Measurements from ENCODE around the gene MBOAT2. TPM values are rescaled to one million over a fixed set of nuclear protein-coding genes. Genes with fewer than 3 reads are reported as not detected.
A peak's percentile ranks its signal among the peaks of the same experiment; 100 is the strongest.

The MBOAT2 gene
- total and polyA plus RNA-seq, 2 experiments from 2014 or later = 15.9 to 22.7 TPM

DNA sequence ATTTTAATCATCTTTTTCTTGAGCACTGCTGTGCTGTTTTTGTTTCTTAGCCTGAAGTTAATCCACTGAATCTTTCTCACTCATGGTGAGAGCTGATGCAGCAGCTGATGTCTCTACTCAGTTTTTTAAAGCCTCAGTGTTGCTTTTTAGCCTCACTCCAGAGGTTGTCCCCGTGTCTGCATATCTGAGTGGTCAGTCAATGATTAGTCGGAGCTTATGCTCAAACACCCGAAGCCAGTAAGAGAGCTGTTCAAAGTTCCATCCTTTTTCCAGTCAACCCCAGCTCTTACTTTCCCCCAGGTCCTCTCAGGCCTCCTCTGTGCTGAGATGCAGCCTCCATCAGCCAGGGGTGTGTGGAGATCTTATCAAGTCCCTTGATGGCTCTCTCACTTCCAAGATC is 81.1 kb downstream of the MBOAT2 start:
- no peaks in the 10 kb centered on the region for H3K9me3 Mint-ChIP-seq
- H3K4me1 Mint-ChIP-seq = peaks cover 20% of the 10 kb centered on the region
- Histone ChIP-seq H3K9me2 (ENCODE audit: insufficient read depth) (no peaks in the 10 kb centered on the region), H4K20me1 (replicated peaks; ENCODE audit: insufficient read depth) (no peaks in the 10 kb centered on the region), H2AFZ (no peak overlapping the region), H3K4me1 (ENCODE audit: insufficient read depth) (peaks cover 6% of the 10 kb centered on the region; the same call in 1 of the 2 replicates), H3K36me3 (ENCODE audit: insufficient read depth) (no peaks in the 10 kb centered on the region), H3K27ac (ENCODE audit: low read depth) (no peak overlapping the region), H3K79me2 (replicated peaks; ENCODE audit: insufficient read depth) (no peaks in the 10 kb centered on the region), H3K4me2 (no peak overlapping the region), H3K4me3 (no peak overlapping the region), H3K27me3 (ENCODE audit: insufficient read depth) (no peaks in the 10 kb centered on the region), H3F3A (replicated peaks; ENCODE audit: low read depth) (no peaks in the 10 kb centered on the region)
- H3K27me3 Mint-ChIP-seq (ENCODE audit: insufficient read depth, low read depth, poor library complexity) = no peaks in the 10 kb centered on the region
- H3K36me3 Mint-ChIP-seq (ENCODE audit: low read depth) = peaks cover 4% of the 10 kb centered on the region; the same call in 1 of the 3 replicates
- no peak for TF ChIP-seq ZNF331 (CRISPR knock-in tag; IDR thresholded peaks at IDR 0.05; ENCODE audit: low read depth)
- TF ChIP-seq, protein P1, sequence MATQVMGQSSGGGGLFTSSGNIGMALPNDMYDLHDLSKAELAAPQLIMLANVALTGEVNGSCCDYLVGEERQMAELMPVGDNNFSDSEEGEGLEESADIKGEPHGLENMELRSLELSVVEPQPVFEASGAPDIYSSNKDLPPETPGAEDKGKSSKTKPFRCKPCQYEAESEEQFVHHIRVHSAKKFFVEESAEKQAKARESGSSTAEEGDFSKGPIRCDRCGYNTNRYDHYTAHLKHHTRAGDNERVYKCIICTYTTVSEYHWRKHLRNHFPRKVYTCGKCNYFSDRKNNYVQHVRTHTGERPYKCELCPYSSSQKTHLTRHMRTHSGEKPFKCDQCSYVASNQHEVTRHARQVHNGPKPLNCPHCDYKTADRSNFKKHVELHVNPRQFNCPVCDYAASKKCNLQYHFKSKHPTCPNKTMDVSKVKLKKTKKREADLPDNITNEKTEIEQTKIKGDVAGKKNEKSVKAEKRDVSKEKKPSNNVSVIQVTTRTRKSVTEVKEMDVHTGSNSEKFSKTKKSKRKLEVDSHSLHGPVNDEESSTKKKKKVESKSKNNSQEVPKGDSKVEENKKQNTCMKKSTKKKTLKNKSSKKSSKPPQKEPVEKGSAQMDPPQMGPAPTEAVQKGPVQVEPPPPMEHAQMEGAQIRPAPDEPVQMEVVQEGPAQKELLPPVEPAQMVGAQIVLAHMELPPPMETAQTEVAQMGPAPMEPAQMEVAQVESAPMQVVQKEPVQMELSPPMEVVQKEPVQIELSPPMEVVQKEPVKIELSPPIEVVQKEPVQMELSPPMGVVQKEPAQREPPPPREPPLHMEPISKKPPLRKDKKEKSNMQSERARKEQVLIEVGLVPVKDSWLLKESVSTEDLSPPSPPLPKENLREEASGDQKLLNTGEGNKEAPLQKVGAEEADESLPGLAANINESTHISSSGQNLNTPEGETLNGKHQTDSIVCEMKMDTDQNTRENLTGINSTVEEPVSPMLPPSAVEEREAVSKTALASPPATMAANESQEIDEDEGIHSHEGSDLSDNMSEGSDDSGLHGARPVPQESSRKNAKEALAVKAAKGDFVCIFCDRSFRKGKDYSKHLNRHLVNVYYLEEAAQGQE (IDR thresholded peaks at IDR 0.05; ENCODE audit: unreplicated experiment) = no peak
- TF ChIP-seq NANOG (IDR thresholded peaks at IDR 0.05; ENCODE audit: borderline replicate concordance) = no peak
- TF ChIP-seq CREB1 (CRISPR knock-in tag; IDR thresholded peaks at IDR 0.05; ENCODE audit: low read depth) = no peak
- no peak overlapping the region for H3K27ac Mint-ChIP-seq
- ATAC-seq (no peak), DNase-seq (ENCODE audit: low spot score) (no peak)
- no peak overlapping the region for H3K4me3 Mint-ChIP-seq

DNA sequence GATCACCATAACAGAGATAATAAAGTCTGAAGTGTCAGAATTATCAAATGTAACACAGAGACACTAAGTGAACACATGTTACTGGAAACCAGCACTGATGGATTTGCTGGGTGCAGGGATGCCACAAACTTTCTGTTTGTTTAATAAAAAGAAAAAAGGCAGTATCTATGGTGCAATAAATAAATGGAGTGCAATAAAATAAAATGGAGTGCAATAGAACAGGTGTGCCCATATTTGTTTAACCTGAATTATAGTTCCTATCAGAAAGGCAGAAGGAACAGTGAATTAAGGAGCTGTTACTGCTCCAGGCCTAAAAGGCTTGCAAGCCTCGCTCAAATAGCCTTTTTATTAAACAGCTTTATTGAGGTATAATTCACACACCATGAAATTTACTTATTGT is 85.1 kb downstream of the MBOAT2 start:
- Histone ChIP-seq H3K4me1 (ENCODE audit: insufficient read depth) (peaks cover 6% of the 10 kb centered on the region; the same call in 1 of the 2 replicates), H3F3A (replicated peaks; ENCODE audit: low read depth) (no peaks in the 10 kb centered on the region), H3K4me3 (no peak overlapping the region), H3K79me2 (replicated peaks; ENCODE audit: insufficient read depth) (no peaks in the 10 kb centered on the region), H3K27me3 (ENCODE audit: insufficient read depth) (no peaks in the 10 kb centered on the region), H3K27ac (ENCODE audit: low read depth) (no peak overlapping the region), H3K9me2 (ENCODE audit: insufficient read depth) (no peaks in the 10 kb centered on the region), H3K36me3 (ENCODE audit: insufficient read depth) (no peaks in the 10 kb centered on the region), H2AFZ (no peak overlapping the region), H4K20me1 (replicated peaks; ENCODE audit: insufficient read depth) (no peaks in the 10 kb centered on the region), H3K4me2 (peak overlapping the region; percentile 11; the same call in 1 of the 2 replicates)
- Mint-ChIP-seq H3K4me3 (no peak overlapping the region), H3K9me3 (peaks cover 6% of the 10 kb centered on the region), H3K36me3 (ENCODE audit: low read depth) (peaks cover 12% of the 10 kb centered on the region; the same call in 2 of the 3 replicates), H3K27ac (no peak overlapping the region), H3K27me3 (ENCODE audit: insufficient read depth, low read depth, poor library complexity) (no peaks in the 10 kb centered on the region), H3K4me1 (peaks cover 10% of the 10 kb centered on the region)
- ATAC-seq (no peak), DNase-seq (ENCODE audit: low spot score) (no peak)
- TF ChIP-seq CTCF (conservative IDR thresholded peaks at IDR 0.05; ENCODE audit: low read depth in 2 of 2) (no peak), EZH2 (IDR thresholded peaks at IDR 0.05; ENCODE audit: low read depth, unreplicated experiment) (no peak), EZH2phosphoT487 (IDR thresholded peaks at IDR 0.05; ENCODE audit: unreplicated experiment) (no peak), ZNF114 (CRISPR knock-in tag; IDR thresholded peaks at IDR 0.05) (no peak)

All from GM23338 (cell line).